Kidney (tissue), 14 donors: Measurements from ENCODE around the gene SMPD3. TPM values are rescaled to one million over a fixed set of nuclear protein-coding genes. Genes with fewer than 3 reads are reported as not detected.
A peak's percentile ranks its signal among the peaks of the same experiment; 100 is the strongest.

Source experiments
- DNase-seq, 5 donors: peaks; one replicate each; pipeline ENCODE4 v3.0.0-alpha.2; 2013 to 2020
- FAIRE-seq: peaks from 2 replicates; lab custom pipeline; 2012; peaks lifted over from hg19 to GRCh38; lab: Jason Lieb, UNC
- H3K27ac ChIP-seq, 2 donors: one replicate each; pipeline ENCODE4 v1.7.0; 2013; ENCODE audit warnings: low read depth in 2 of 2, low read length in 2 of 2, inconsistent platforms in 1 of 2
- H3K27me3 ChIP-seq: one replicate; pipeline ENCODE4 v1.7.1; 2013; ENCODE audit warnings: low read length, inconsistent platforms; ENCODE audit not compliant: control insufficient read depth, insufficient read depth
- H3K36me3 ChIP-seq, 3 donors: one replicate each; pipeline versions ENCODE4 v1.7.0 to v1.7.1; 2013; ENCODE audit warnings: low read length in 3 of 3, control low read depth in 1 of 3, inconsistent platforms in 1 of 3; ENCODE audit not compliant: insufficient read depth in 3 of 3, control insufficient read depth in 2 of 3
- H3K4me1 ChIP-seq, 3 donors: one replicate each; pipeline versions ENCODE4 v1.7.0 to v1.7.1; 2013; ENCODE audit warnings: low read length in 3 of 3, inconsistent platforms in 1 of 3, low read depth in 1 of 3; ENCODE audit not compliant: control insufficient read depth in 2 of 3, insufficient read depth in 2 of 3
- H3K4me3 ChIP-seq, 3 donors: one replicate each; pipeline versions ENCODE4 v1.7.0 to v1.8.1; 2013; ENCODE audit warnings: low read length in 3 of 3, control low read depth in 1 of 3, inconsistent platforms in 1 of 3
- H3K9ac ChIP-seq, 3 donors: one replicate each; pipeline versions ENCODE4 v1.7.0 to v1.7.1; 2013; ENCODE audit warnings: low read length in 3 of 3, control low read depth in 1 of 3, inconsistent platforms in 1 of 3
- H3K9me3 ChIP-seq, 3 donors: one replicate each; pipeline versions ENCODE4 v1.7.0 to v1.7.1; 2013; ENCODE audit warnings: low read length in 3 of 3, control low read depth in 1 of 3, inconsistent platforms in 1 of 3; ENCODE audit not compliant: control insufficient read depth in 2 of 3, insufficient read depth in 1 of 3
- intact Hi-C: fragments of 100-400 bp; cut with DNase I; formaldehyde crosslinking; loops from one replicate; pipeline ENCODE4 v1.11.1; 2022
- polyA plus RNA-seq: library from polyadenylated mRNA; stranded (reverse); fragments of 350-450 nt; fragmentation: Illumina TruSeq; extraction: RNeasy Lipid Tissue Mini Kit (QIAGEN cat#74804); gene quantifications from one replicate; pipeline ENCODE4 v1.2.3, GENCODE V29; 2014; ENCODE audit warnings: low read depth, low replicate concordance; ENCODE audit not compliant: insufficient read depth
- total RNA-seq: library from RNA; stranded (reverse); fragmentation: NEBNext Ultra II Directional; extraction: Animal tissue kit (Norgen Biotek cat#: 25700); gene quantifications from one replicate; pipeline ENCODE4 v1.2.1, GENCODE V29; 2021
- TF ChIP-seq, protein P1 (sequence below): IDR thresholded peaks from 3 replicates; pipeline ENCODE4 v1.5.1; 2012; ENCODE audit warnings: mild to moderate bottlenecking, moderate library complexity, borderline replicate concordance; ENCODE audit not compliant: insufficient read depth; ENCODE audit errors: extremely low read depth
- donor health status: control.
- donor health status: control.
- donor health status: control.
- donor health status: control.
- donor health status: control.
- donor health status: DM: yes; HTN: yes; CAD: no.
- donor health status: Normal renal cell carcinoma (clear cell type).

Gene SMPD3
- total and polyA plus RNA-seq, 2 donors from 2014 or later, result 0.28 to 0.72 TPM

DNA sequence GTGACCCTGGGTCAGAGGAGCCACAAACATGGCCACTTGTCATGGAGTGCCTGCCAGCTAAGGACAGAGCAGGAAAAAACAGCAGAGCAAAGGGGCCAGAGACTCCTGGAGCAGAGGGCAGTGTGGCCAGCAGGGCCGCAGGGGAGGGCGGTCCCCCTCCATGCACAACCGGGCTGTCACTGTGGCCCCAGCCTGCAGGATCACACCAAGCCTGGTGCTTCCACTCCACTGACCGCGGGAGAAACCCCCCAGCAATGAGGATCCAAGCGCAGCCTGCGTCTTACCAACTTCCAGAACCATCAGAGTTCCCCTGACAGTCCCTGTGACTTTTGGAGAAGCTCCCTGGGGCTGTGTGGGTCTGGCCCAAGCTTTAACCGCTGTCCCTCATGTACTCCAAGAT is 75.5 kb downstream of the SMPD3 start:
- Histone ChIP-seq H3K36me3 (no peaks in the 10 kb centered on the region), H3K27me3 (no peaks in the 10 kb centered on the region), H3K9ac (no peak overlapping the region), H3K4me1 (no peaks in the 10 kb centered on the region), H3K27ac (no peak overlapping the region), H3K4me3 (no peak overlapping the region), H3K9me3 (no peaks in the 10 kb centered on the region)
- intact Hi-C loops, result no loop called here
- TF ChIP-seq, protein P1, sequence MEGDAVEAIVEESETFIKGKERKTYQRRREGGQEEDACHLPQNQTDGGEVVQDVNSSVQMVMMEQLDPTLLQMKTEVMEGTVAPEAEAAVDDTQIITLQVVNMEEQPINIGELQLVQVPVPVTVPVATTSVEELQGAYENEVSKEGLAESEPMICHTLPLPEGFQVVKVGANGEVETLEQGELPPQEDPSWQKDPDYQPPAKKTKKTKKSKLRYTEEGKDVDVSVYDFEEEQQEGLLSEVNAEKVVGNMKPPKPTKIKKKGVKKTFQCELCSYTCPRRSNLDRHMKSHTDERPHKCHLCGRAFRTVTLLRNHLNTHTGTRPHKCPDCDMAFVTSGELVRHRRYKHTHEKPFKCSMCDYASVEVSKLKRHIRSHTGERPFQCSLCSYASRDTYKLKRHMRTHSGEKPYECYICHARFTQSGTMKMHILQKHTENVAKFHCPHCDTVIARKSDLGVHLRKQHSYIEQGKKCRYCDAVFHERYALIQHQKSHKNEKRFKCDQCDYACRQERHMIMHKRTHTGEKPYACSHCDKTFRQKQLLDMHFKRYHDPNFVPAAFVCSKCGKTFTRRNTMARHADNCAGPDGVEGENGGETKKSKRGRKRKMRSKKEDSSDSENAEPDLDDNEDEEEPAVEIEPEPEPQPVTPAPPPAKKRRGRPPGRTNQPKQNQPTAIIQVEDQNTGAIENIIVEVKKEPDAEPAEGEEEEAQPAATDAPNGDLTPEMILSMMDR, result no peak
- FAIRE-seq (no peak), DNase-seq (peak in 2 of 5 donors; percentile 23 to 26)

DNA sequence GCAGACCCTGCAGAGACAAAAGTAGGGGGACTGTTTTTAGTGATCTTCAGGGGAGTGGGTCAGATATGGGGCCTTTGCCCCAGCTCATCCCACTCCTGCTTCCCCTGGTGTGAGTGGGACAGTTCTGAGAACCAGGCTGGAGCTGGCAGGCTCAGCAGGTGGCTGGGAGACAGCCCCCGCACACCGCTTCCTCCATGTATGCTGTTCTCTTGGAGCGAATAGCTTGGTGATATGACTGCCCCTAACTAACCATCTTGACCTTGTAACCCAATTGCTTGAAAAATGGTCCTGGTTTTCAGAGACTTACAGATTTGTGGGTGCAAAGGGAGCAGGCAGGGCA is 76.0 kb downstream of the SMPD3 start:
- H3K36me3 ChIP-seq, result no peaks in the 10 kb centered on the region
- no peaks in the 10 kb centered on the region for H3K4me1 ChIP-seq
- H3K9ac ChIP-seq, result no peak overlapping the region
- intact Hi-C loops, result no loop called here
- no peak overlapping the region for H3K4me3 ChIP-seq
- TF ChIP-seq, protein P1, result no peak
- no peak for FAIRE-seq
- peak in 1 of 5 donors; percentile 23 for DNase-seq
- no peak overlapping the region for H3K27ac ChIP-seq
- H3K27me3 ChIP-seq, result no peaks in the 10 kb centered on the region
- H3K9me3 ChIP-seq, result no peaks in the 10 kb centered on the region

DNA sequence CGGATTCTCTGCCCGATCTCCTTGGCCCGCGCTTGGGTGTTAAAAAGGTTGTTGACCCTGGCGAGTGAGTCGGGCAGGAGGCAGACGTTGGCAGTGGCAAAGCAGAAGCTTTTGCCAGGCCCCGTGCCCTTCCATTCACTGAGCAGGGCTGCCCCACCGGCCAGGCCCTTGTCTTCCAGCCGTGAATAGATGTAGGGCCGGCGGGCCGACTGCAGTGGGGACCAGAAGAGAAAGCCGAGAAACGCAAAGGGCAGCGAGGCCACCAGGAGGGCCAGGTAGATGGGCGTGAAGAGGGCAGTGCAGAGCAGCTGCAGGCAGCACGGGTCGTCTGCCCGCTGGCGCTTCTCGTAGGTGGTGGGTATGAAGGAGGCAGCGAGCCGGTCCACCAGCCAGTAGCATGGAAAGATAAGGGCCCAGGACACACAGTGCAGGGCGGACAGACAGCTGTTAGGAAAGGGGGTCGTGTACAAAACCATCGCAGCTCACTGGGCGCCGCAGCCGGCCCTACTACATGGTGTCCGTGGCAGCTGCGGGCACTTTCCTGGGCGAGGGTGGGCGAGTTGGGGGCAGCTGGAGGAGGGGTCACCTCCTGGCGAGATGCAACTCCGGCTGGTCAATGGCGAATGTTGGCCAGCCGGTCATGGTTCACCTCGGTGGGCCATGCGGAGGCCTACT is 76.5 kb downstream of the SMPD3 start:
- DNase-seq (peak in 2 of 5 donors; percentile 36 to 71), FAIRE-seq (no peak)
- Histone ChIP-seq H3K27me3 (no peaks in the 10 kb centered on the region), H3K4me3 (no peak overlapping the region), H3K36me3 (no peaks in the 10 kb centered on the region), H3K4me1 (no peaks in the 10 kb centered on the region), H3K27ac (no peak overlapping the region), H3K9me3 (no peaks in the 10 kb centered on the region), H3K9ac (no peak overlapping the region)
- intact Hi-C loops, result no loop called here
- TF ChIP-seq, protein P1, result no peak

DNA sequence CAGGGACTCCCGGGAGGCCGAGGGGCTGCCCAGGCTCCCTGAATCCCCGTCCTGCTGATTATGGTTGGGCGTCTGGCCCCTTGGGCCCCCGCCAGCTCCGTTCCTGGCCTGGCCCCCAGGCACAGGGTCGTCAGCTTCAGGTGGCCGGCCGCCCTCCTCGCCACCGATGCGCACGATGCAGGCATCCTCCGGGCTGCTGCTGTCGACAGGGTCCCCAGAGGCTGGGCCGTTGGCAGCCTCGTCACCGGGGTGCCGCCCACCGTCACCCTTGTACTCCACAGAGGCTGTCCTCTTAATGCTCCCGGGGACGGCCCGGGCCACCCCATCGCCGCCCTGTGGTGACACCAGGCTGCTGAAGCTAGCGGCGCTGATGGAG is 77.0 kb downstream of the SMPD3 start:
- no peaks in the 10 kb centered on the region for H3K4me1 ChIP-seq
- no peak overlapping the region for H3K9ac ChIP-seq
- no peak overlapping the region for H3K4me3 ChIP-seq
- no peak overlapping the region for H3K27ac ChIP-seq
- intact Hi-C loops, result no loop called here
- H3K9me3 ChIP-seq, result no peaks in the 10 kb centered on the region
- no peaks in the 10 kb centered on the region for H3K36me3 ChIP-seq
- FAIRE-seq (no peak), DNase-seq (peak in 1 of 5 donors; percentile 70)
- TF ChIP-seq, protein P1, result no peak
- H3K27me3 ChIP-seq, result no peaks in the 10 kb centered on the region
